ENCODE measurements around the gene PRC1.

DNA sequence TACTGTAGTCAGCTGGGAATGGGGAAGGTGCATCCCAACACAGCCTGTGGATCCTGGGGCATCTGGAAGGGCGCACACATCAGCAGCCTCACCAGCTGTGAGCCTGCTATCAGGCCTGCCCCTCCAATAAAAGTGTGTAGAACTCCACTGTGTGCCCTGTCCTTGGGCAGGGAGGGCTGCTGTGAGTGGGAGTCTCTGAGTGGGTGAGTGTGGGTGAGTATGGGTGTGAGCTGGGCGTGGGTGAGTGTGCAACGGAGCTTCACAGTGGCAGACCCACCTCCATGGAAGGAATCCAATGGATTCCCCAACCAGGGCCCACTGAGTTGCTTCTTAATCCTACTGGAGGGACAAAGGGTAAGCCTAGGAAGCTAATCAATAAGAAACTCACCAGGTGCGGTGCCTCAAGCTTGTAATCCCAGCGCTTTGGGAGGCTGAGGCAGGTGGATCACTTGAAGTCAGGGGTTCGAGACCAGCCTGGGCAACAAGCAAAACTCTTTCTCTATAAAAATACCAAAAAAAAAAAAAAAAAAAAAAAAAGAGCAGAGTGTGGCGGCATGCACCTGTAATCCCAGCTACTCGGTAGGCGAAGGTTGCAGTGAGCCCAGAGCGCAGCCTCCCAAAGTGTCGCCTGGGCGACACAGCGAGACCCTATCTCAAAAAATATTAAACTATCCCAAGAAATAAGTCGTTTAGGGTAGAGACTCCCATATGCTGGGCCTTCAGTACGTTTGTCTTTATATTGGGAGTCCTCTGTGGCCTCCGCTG is 40.2 kb downstream of the PRC1 start:
- TF ChIP-seq POLR2A (IDR thresholded peaks at IDR 0.05) (no peak), CTCF (IDR thresholded peaks at IDR 0.05) (no peak)
